Stimulated activated CD4-positive, alpha-beta T cell treated with anti-CD3 and anti-CD28 coated beads, Interleukin-12 subunit alpha, Interleukin-12 subunit beta, amount 100 ng/mL, for 4 hours (primary cell): ENCODE results near the gene ZNF888.
"Not testable (repeated sequence)": the region's sequence is repeated elsewhere in the genome, so short reads cannot be mapped to it uniquely, and the experiment has no call there.

Experiments used
- DNase-seq: peaks from one replicate; pipeline ENCODE4 v3.0.0-alpha.2; 2020

ZNF888 gene

DNA sequence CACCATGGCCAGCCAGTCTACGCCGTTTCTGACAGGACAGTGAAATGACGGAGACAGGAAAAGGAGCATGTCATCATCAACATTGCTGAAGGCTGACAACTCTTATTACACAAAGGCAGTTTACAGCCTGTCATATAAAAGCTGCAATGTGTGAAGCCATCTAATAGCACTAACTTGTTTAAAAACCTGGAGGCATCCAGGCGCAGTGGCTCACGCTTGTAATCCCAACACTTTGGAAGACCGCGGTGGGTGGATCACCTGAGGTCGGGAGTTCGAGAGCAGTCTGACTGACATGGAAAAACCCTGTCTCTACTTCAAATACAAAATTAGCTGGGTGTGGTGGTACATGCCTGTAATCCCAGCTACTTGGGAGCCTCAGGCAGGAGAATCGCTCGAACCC, 55.2 kb downstream of the ZNF888 start:
- DNase-seq, result not testable (repeated sequence)

GRCh38 chr19:52857378-52858191, 65.6 kb downstream of the ZNF888 start, which contains the start of gene ZNF468:
TSS of gene ZNF468 (minus strand) at chr19:52857619. CDS start at chr19:52854272, 3,347 bp downstream.
- peak; percentile 59 for DNase-seq

DNA sequence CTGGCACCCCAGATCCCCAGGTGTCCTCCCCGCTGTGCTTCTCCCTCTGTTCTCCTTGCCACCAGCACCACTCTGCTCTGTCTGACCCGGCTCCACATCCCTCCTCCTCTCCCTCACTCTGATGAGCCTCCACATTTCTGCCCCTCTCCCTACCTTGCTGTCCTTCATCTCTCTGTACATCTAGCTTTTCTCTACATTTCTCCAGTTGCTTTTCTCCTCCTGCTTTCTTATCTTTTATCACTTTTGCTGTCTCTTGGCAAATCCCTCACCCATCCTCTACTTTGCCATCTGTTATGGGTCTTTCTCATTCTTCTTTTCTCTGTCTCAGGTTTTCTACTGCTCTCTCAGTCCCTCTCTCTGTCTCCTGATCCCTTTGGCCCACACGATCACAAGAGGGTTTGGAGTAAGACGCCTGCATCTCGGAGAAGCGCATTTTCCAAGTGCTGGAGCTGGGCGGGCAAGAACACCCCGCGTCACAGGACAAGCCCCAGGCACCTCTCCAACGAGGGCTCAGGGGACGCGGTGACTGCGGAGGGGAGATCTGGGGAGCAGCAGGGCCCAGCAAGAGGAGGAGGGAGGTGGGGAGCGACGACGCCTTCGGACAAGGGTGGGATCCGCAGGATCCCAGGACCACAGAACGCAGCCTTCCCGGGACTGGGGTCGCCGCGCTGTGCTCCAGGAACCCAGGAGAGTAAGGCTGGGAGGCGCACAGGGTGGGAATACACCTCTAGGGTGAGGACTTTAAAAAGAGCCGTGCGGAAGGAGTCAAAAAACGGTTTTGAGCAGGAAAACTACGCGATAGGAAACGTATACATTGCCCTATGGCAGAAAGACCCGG, 66.5 kb downstream of the ZNF888 start:
- DNase-seq, result not testable (repeated sequence)
